ENCODE measurements around the gene PARK7.

Gene PARK7

GRCh38 chr1:7985851-7986612 lies 24.5 kb downstream of the PARK7 start:
- no peak for DNase-seq

DNA sequence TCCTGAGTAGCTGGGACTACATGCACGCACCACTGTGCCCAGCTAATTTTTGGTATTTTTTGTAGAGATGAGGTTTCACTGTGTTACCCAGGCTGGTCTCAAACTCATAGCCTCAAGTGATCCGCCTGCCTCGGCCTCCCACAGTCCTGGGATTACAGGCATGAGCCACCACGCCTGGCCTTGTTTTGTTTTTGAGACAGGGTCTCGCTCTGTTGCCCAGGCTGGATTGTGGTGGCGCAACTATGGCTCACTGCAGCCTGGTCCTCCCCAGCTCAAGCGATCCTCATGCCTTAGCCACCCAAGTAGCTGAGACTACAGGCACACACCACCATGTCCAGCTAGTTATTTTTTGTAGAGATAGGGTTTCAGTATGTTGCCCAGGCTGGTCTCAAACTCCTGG lies 26.0 kb downstream of the PARK7 start:
- DNase-seq = no peak

DNA sequence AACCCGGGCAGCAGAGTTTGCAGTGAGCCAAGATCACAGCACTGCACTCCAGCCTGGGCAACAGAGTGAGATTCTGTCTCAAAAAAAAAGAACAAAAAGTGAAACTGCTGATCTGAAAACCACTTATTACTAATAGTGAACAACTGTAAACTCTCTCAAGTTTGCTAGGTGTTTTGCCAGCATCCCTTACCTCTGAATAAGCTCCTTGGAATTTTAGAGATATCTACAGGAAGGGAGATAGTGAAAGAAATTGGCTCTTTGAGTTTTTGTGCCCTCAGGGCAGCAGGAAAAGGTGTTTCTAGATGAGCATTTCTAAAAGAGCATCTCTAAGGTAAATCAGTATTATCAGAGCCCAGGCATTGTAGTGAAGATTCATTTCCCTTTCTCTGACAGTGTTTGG lies 27.1 kb downstream of the PARK7 start:
- no peak for DNase-seq

GRCh38 chr1:7989762-7990428 lies 28.4 kb downstream of the PARK7 start:
- DNase-seq = no peak

- no peak for DNase-seq
These were observed 30.3 kb downstream of the PARK7 start for GRCh38 chr1:7991504-7992440.

DNA sequence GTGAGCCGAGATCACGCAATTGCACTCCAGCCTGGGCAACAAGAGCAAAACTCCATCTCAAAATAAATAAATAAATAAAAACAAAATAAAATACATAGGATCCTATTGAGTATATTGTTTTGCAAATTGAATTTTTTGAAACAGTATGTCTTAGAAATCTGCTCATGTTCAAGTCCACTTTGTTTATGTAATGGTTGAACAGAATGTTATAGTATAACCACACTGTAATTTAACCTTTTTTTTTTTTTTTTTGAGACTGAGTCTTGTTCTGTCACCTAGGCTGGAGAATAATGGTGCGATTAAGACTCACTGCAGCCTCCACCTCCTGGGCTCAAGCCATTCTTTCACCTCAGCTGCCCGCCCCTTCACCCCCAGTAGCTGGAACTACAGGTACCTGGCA lies 31.4 kb downstream of the PARK7 start:
- no peak for DNase-seq

GRCh38 chr1:7993593-7994479 lies 32.3 kb downstream of the PARK7 start:
- DNase-seq = no peak

- no peak for DNase-seq
These were observed 33.3 kb downstream of the PARK7 start for GRCh38 chr1:7994827-7995226.

- no peak for DNase-seq
These were observed 33.9 kb downstream of the PARK7 start for GRCh38 chr1:7995437-7995836.

- no peak for DNase-seq
These were observed 40.9 kb downstream of the PARK7 start for GRCh38 chr1:8002329-8002910.

- no peak for DNase-seq
These were observed 41.4 kb downstream of the PARK7 start for GRCh38 chr1:8002921-8003320.

GRCh38 chr1:8003438-8004112 lies 42.1 kb downstream of the PARK7 start:
- no peak for DNase-seq

DNA sequence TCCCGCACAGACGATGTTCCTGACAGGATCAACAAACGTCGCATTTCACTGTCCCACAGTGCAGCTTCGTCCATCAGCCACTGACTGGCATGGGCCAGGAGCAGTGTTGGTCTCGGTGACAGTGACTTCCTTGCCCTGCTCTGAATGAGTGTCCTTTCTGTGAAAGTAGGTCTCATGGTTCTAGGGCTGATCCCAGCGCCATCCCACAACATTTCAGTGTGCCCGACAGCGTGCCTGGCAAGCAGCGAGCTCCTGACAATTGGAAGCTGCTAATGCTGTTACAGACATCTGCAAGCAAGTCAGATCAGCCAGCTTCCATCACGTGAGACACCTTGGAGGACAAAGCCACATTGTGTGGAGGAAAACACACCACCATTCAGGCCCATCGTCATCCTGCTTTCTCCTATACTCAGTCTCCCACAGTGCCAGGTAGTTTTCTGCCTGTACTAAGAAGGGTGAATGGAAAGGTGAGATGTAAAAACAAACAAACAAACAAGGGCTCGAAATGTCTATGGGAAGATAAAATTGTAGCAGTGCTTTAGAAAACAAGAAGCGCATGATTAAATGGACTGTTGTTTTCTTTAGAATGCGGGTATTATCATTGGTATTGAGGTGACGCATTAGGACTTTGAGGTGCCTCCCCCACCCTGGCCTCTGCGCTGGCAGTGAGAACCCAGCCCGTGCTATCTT lies 42.7 kb downstream of the PARK7 start:
- no peak for DNase-seq

- DNase-seq = peak; percentile 57
These were observed 43.5 kb downstream of the PARK7 start for GRCh38 chr1:8004803-8005573.

GRCh38 chr1:8006037-8006963 lies 44.8 kb downstream of the PARK7 start:
- DNase-seq = no peak

- no peak for DNase-seq
These were observed 47.8 kb downstream of the PARK7 start for GRCh38 chr1:8009043-8010002.

- DNase-seq = no peak
These were observed 48.7 kb downstream of the PARK7 start for GRCh38 chr1:8010080-8010664.
